NCI-H146 (cell line): Measurements from ENCODE around the gene CAND1.
A peak's percentile ranks its signal among the peaks of the same experiment; 100 is the strongest.

ENCODE experiments used
- DNase-seq: peaks from one replicate; lab custom pipeline; 2025; lab: John Stamatoyannopoulos, UW

The CAND1 gene

DNA sequence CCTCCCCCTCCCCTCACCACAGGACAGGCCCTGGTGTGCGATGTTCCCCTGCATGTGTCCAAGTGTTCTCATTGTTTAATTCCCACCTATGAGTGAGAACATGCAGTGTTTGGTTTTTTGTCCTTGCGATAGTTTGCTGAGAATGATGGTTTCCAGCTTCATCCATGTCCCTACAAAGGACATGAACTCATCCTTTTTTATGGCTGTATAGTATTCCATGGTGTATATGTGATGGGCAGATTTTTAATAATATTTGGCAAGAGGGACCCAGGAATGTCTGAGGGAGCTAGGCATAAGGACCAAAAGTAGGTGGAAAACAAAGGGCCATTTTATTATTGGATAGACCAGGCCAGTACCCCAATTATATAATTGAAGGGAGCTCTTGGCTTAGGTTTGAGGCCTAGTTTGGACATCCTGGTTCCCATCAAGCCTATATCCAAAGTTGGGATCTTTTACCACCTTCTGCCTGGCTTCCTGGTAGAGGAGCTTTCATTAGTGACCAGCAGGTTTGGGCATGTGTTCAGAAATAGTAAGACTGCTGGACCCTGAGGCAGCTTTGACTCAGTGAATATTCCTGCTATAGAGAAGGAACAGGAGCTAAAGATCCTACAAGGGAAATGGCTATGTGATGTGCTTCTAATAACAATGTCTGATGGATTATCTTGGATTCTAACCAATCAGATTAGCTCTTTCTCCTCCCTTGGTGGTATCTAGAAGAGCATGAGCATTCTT lies 76.0 kb downstream of the CAND1 start:
- DNase-seq, result no peak

DNA sequence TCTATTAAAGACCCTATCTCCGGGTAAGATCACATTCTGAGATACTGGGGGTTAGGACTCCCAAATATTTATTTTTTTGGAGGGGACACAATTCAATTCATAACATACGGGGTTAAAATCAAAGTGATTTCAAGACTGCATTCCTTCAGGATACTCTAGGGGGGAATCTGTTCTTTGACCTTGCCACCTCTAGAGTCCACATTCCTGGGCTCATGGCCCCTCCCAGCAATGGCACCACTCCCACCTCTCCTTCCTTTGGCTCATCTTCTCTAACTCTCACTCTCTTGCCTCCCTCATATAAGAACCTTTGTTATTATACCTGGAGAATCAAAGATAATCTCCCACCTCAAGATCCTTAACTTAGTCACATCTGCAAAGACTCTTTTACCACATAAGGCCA lies 79.5 kb downstream of the CAND1 start:
- no peak for DNase-seq

GRCh38 chr12:67352682-67353081 lies 83.5 kb downstream of the CAND1 start:
- no peak for DNase-seq

DNA sequence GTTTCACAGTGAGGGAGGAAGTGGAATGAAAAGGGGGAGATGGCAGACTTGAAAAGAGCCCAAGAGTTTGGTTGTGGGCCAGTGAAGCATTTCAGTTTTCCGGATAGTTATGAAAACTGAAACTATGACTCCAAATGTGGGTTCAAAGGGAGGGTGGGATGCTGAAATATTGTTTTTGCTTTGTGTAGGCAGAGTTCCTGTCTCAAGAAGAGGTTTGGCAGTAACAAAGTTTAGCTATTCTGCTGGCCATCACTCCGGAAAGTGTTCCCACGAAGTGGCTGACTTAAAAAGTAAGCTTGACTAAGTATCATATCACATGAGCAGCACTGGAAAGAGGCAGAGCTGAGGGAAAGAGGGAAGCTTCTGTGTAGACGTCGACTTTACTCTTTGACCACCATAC lies 85.2 kb downstream of the CAND1 start:
- DNase-seq, result no peak

DNA sequence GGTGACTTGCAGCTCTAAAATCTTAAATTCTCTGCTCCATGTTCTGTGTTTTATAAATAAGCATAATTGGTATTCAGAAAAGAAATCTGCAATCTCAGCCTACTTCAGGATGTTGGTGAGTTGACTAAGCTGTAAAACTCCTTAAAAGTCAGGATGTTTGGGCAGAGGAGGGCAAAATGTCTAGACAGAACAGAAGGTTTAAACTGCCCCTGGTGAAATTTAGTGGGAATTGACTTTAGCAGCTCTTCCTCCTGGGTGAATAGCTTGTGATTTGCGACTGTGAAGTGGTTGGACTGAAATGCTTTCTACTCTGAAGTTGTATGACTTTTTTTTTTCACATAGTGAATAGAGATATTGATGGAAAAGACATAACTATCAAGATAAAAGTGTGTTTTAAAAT lies 85.8 kb downstream of the CAND1 start:
- no peak for DNase-seq

GRCh38 chr12:67355428-67356379 lies 86.5 kb downstream of the CAND1 start:
- DNase-seq, result peak; percentile 70

DNA sequence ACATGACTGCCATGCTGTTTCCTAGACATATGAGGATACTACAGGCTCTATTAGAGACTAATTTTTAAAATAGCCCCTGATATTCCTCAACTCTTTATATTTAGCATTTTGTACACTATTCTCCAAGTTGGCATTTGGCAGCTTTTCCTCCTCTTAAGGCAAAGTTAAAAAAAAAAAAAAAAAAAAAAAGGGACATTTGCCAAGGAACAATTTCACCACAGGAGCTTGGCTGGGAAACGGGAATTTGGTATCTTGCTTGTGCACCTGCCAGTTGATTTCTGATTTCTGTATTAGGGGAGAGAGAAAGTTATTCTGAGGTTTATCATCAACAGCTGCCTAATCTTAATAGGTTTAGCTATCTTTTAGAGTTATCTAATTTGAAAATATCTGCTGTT lies 87.2 kb downstream of the CAND1 start:
- peak; percentile 27 for DNase-seq

- DNase-seq, result no peak
Measured at GRCh38 chr12:67357376-67358125, 88.4 kb downstream of the CAND1 start.

DNA sequence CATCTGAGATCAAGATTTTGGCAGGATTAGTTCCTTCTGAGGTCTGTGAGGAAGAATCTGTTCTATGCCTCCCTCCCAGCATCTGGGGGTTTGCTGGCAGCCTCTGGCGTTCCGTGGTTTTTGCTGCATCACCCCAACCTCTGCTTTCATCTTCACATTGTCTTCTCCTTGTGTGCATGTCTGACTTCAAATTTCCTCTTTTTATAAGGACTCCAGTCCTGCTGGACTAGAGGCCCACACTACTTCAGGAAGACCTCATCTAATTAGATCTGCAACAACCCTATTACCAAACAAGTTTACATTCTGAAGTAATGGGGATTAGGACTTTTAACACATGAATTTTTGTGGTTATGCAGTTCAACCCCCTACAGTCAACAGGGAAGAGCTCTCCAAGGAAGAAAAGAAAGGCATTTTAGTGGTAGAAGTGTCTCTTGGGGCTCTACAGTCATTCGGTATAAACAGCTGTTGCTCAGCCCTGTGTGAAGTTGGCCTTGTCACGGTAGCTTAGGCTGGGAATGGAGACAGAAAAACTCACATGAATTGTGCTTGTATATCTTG lies 89.7 kb downstream of the CAND1 start:
- DNase-seq, result no peak

DNA sequence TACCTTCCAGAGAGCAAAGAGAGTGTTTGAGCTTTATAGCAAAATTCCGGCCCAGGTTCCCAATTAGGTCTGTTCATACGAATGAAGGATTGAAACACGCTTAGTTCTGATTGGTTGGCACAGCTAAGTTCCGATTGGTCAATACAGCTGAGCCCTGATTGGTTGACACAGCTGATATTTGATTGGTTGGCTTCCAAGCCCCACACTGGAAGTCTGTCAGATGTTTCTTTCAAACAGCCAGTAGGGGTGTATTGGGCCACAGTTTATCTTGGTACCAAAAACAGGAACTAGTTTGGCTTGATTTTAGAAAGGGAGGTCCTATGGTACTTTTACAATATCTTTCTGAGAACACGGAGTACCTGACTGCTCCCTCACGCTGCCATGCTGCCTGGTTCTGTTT lies 93.4 kb downstream of the CAND1 start:
- no peak for DNase-seq

GRCh38 chr12:67364228-67364627 lies 95.1 kb downstream of the CAND1 start:
- DNase-seq, result peak; percentile 23

GRCh38 chr12:67365131-67365530 lies 96.0 kb downstream of the CAND1 start:
- DNase-seq, result no peak

DNA sequence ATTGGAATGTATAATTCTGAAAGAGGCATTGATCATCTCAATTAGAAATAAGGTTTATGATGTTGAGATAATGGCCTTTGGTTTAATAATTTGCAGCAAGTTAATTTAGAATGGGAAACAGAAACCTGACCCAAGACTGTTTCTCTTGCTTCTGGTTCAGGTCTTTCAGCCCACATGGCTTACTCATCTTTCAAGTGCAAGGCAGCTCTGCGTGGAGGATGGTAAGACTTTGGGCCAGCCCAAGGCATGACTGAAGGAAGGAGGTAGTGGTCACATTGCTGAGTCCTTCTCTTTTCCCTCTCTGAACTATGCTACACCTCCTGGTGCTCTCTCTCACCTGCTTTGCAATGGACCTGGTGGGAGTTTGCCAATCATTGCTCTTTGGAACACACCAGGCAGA lies 98.7 kb downstream of the CAND1 start:
- no peak for DNase-seq
